HepG2 (cell line): ENCODE measurements around the gene COL13A1.

ENCODE experiments used
- ARID2 ChIP-seq: sonication (generic); formaldehyde crosslinking; IDR thresholded peaks from 2 replicates; pipeline ENCODE4 v1.8.1; 2022; ENCODE audit warnings: mild to moderate bottlenecking, missing genetic modification reagents, borderline replicate concordance
- CTCF ChIP-seq: sonication (generic); formaldehyde crosslinking; IDR thresholded peaks from 2 replicates; pipeline ENCODE4 v1.5.0; 2020; ENCODE audit warnings: mild to moderate bottlenecking, missing genetic modification reagents, moderate library complexity
- DDIT3 ChIP-seq: sonication (generic); formaldehyde crosslinking; IDR thresholded peaks from 2 replicates; pipeline ENCODE4 v1.4.0; 2020; ENCODE audit warnings: mild to moderate bottlenecking, missing genetic modification reagents
- DNMT1 ChIP-seq: sonication (generic); formaldehyde crosslinking; IDR thresholded peaks from 2 replicates; pipeline ENCODE4 v1.5.1; 2020; ENCODE audit warnings: mild to moderate bottlenecking, missing genetic modification reagents
- FOXA1 ChIP-seq, 2 experiments: fragments of 450-650 bp in 1 of 2; sonication (generic) in 1 of 2; formaldehyde crosslinking in 1 of 2; IDR thresholded peaks; 2 replicates each; pipeline versions ENCODE4 v1.4.0 to v1.6.1; 2016 to 2020; ENCODE audit warnings: missing genetic modification reagents in 1 of 2
- HDAC1 ChIP-seq: sonication (generic); formaldehyde crosslinking; IDR thresholded peaks from 2 replicates; pipeline ENCODE4 v1.5.1; 2020; ENCODE audit warnings: mild to moderate bottlenecking, missing genetic modification reagents
- HDAC2 ChIP-seq: sonication (generic); formaldehyde crosslinking; IDR thresholded peaks from 2 replicates; pipeline ENCODE4 v1.4.0; 2020; ENCODE audit warnings: missing genetic modification reagents
- HNRNPL ChIP-seq: fragments of 200-400 bp; formaldehyde crosslinking; IDR thresholded peaks from 2 replicates; pipeline ENCODE4 v1.6.1; 2017; ENCODE audit warnings: mild to moderate bottlenecking, low read depth, low read length
- MAFF ChIP-seq: IDR thresholded peaks from 2 replicates; pipeline ENCODE4 v1.6.1; 2011; ENCODE audit warnings: low read depth, low read length, improper control_type of control experiment
- MYC ChIP-seq: sonication (generic); formaldehyde crosslinking; IDR thresholded peaks from 2 replicates; pipeline ENCODE4 v1.9.0; 2021; ENCODE audit warnings: missing genetic modification reagents, borderline replicate concordance
- POLR2A ChIP-seq, 2 experiments: IDR thresholded peaks; 2 replicates each; pipeline ENCODE4 v1.6.1; 2011; ENCODE audit warnings: low read depth in 2 of 2, low read length in 2 of 2, mild to moderate bottlenecking in 1 of 2, moderate library complexity in 1 of 2; ENCODE audit not compliant: insufficient read depth in 1 of 2
- REPIN1 ChIP-seq: sonication (generic); formaldehyde crosslinking; IDR thresholded peaks from 2 replicates; pipeline ENCODE4 v1.8.0; 2022; ENCODE audit warnings: missing genetic modification reagents, low read depth, mild to moderate bottlenecking, borderline replicate concordance
- SPEN ChIP-seq: sonication (generic); formaldehyde crosslinking; IDR thresholded peaks from 2 replicates; pipeline ENCODE4 v1.5.1; 2020; ENCODE audit warnings: low read depth, mild to moderate bottlenecking, missing genetic modification reagents
- ZNF460 ChIP-seq: sonication (generic); formaldehyde crosslinking; IDR thresholded peaks from 2 replicates; pipeline ENCODE4 v1.5.1; 2020; ENCODE audit warnings: missing genetic modification reagents, mild to moderate bottlenecking, borderline replicate concordance

GRCh38 chr10:69960606-69960987 lies 158.9 kb downstream of the COL13A1 start:
- TF ChIP-seq POLR2A (IDR thresholded peaks at IDR 0.05; ENCODE audit: insufficient read depth in 1 of 2, low read depth in 2 of 2, low read length in 2 of 2), result no peak
- no peak for TF ChIP-seq MAFF
- no peak for TF ChIP-seq SPEN (CRISPR knock-in tag)
- TF ChIP-seq DDIT3 (CRISPR knock-in tag), result no peak
- TF ChIP-seq FOXA1 (IDR thresholded peaks at IDR 0.05), result no peak
- no peak for TF ChIP-seq FOXA1 (CRISPR knock-in tag; IDR thresholded peaks at IDR 0.05)
- TF ChIP-seq ARID2 (CRISPR knock-in tag), result no peak
- TF ChIP-seq ZNF460 (CRISPR knock-in tag), result no peak
- no peak for TF ChIP-seq HDAC1 (CRISPR knock-in tag)
- TF ChIP-seq DNMT1 (CRISPR knock-in tag), result no peak
- TF ChIP-seq MYC (CRISPR knock-in tag), result no peak
- no peak for TF ChIP-seq REPIN1 (CRISPR knock-in tag)
- no peak for TF ChIP-seq CTCF (CRISPR knock-in tag)
- no peak for TF ChIP-seq HNRNPL
- TF ChIP-seq HDAC2 (CRISPR knock-in tag), result no peak
